GM23248 (cell line): ENCODE measurements around the gene MET. TPM values are rescaled to one million over a fixed set of nuclear protein-coding genes. Genes with fewer than 3 reads are reported as not detected.

Experiments
- DNase-seq: peaks from one replicate; pipeline ENCODE4 v3.0.0-alpha.2; 2015
- H2AFZ ChIP-seq: fragments of 200-600 bp; sonication (generic); 2 replicates; pipeline ENCODE4 v1.6.1; 2016; ENCODE audit warnings: antibody characterized with exemption
- H3F3A ChIP-seq: fragments of 200-600 bp; sonication (generic); 2 replicates; pipeline ENCODE4 v1.6.1; 2016; ENCODE audit warnings: mild to moderate bottlenecking, antibody characterized with exemption, mixed run types; ENCODE audit not compliant: insufficient read depth
- H3K27ac ChIP-seq: fragments of 200-600 bp; sonication (generic); 2 replicates; pipeline ENCODE4 v1.5.1; 2016; ENCODE audit warnings: mild to moderate bottlenecking
- H3K27me3 ChIP-seq: fragments of 200-600 bp; sonication (generic); replicated peaks from 2 replicates; pipeline ENCODE4 v1.6.1; 2016; ENCODE audit warnings: mild to moderate bottlenecking; ENCODE audit not compliant: insufficient read depth
- H3K36me3 ChIP-seq: fragments of 200-600 bp; sonication (generic); 2 replicates; pipeline ENCODE4 v1.6.1; 2016; ENCODE audit warnings: low read depth, mild to moderate bottlenecking
- H3K4me1 ChIP-seq: fragments of 200-600 bp; sonication (generic); 2 replicates; pipeline ENCODE4 v1.6.1; 2016; ENCODE audit warnings: mild to moderate bottlenecking; ENCODE audit not compliant: insufficient read depth
- H3K4me2 ChIP-seq: fragments of 200-600 bp; sonication (generic); one replicate; pipeline ENCODE4 v1.6.1; 2016; ENCODE audit warnings: mild to moderate bottlenecking; ENCODE audit not compliant: unreplicated experiment
- H3K4me3 ChIP-seq: fragments of 200-600 bp; sonication (generic); 2 replicates; pipeline ENCODE4 v1.5.1; 2016; ENCODE audit warnings: mild to moderate bottlenecking
- H3K79me2 ChIP-seq: fragments of 200-600 bp; sonication (generic); 2 replicates; pipeline ENCODE4 v1.6.1; 2016; ENCODE audit warnings: mild to moderate bottlenecking; ENCODE audit not compliant: insufficient read depth
- H3K9ac ChIP-seq: fragments of 200-600 bp; sonication (generic); 2 replicates; pipeline ENCODE4 v1.6.1; 2016; ENCODE audit warnings: mild to moderate bottlenecking
- H3K9me2 ChIP-seq: fragments of 200-600 bp; sonication (generic); 2 replicates; pipeline ENCODE4 v1.6.1; 2016; ENCODE audit warnings: mixed run types, mild to moderate bottlenecking, moderate library complexity; ENCODE audit not compliant: insufficient read depth
- H3K9me3 ChIP-seq: fragments of 200-600 bp; sonication (generic); one replicate; pipeline ENCODE4 v1.6.1; 2017; ENCODE audit warnings: low read depth
- H4K20me1 ChIP-seq: fragments of 200-600 bp; sonication (generic); 2 replicates; pipeline ENCODE4 v1.6.0; 2016; ENCODE audit not compliant: insufficient read depth
- EZH2 ChIP-seq: fragments of 200-600 bp; sonication (generic); IDR thresholded peaks from 2 replicates; pipeline ENCODE4 v1.6.1; 2018; ENCODE audit warnings: antibody characterized with exemption, mild to moderate bottlenecking; ENCODE audit not compliant: insufficient read depth, poor library complexity, severe bottlenecking
- EZH2phosphoT487 ChIP-seq: fragments of 200-600 bp; sonication (generic); IDR thresholded peaks from 2 replicates; pipeline ENCODE4 v1.6.1; 2018; ENCODE audit warnings: antibody characterized with exemption, moderate library complexity, mild to moderate bottlenecking, low read depth; ENCODE audit not compliant: insufficient read depth
- WGBS, 2 experiments: methylation state at CpG; one replicate each; pipeline ENCODE4 v1.1.6; 2015 to 2017; ENCODE audit warnings: low lambda C conversion rate in 2 of 2, low coverage in 1 of 2; ENCODE audit errors: missing lambda C conversion rate in 2 of 2; 5-methylcytosine and 5-hydroxymethylcytosine counted together
- in situ Hi-C: fragments of 300-500 bp; cut with MboI; formaldehyde crosslinking; loops from 2 replicates; pipeline ENCODE4 v1.15.0; 2020
- polyA plus RNA-seq: library from polyadenylated mRNA; unstranded; fragments of >200 nt; fragmentation: Nextera tagmentation; extraction: Ambion mirVana; gene quantifications from 2 replicates; pipeline ENCODE4 v1.2.1, GENCODE V29; 2016
- total RNA-seq: library from RNA; depleted of rRNA; stranded (reverse); fragments of >200 nt; shearing (Covaris generic); gene quantifications from 2 replicates; pipeline ENCODE4 v1.2.3, GENCODE V29; 2014

The MET gene
- total and polyA plus RNA-seq, 2 experiments from 2014 or later, result 25.3 to 62.3 TPM

DNA sequence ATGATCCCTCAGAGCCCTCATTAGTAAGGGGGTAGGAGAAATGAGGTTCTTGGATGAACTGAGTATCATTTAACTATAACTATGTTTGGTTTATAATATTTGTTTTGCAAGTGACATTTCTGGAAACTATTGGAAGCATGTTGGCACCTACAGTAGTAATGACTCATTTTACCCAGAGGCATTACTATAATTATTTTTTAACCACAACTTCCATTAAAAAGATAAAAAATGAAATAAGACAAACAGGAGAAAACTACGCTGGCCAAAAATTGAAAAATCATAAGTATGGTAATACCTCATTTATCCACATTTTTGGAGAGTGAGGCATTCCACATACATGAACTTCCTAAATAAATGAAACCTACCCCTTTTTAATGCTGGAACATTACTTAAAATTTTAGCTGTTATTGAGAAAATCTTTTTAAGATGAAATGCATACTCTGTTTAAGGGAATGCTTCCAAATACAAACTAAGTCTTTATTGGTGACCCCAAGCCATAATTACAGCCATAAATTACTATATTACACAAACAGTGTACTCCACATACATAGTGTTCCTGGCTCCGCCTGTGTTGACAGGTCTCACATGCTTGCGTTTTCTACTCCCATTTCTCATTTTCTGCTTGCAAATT lies 105.8 kb downstream of the MET start:
- Histone ChIP-seq H2AFZ (no peak overlapping the region), H3K9ac (peak overlapping the region; percentile 31), H3K36me3 (peaks cover 5% of the 10 kb centered on the region), H3K4me2 (peak overlapping the region; percentile 57), H3K4me1 (peaks cover 63% of the 10 kb centered on the region), H3K79me2 (no peaks in the 10 kb centered on the region), H4K20me1 (no peaks in the 10 kb centered on the region), H3K9me3 (no peaks in the 10 kb centered on the region), H3K27me3 (no peaks in the 10 kb centered on the region), H3K27ac (peak overlapping the region; percentile 82), H3F3A (peaks cover 52% of the 10 kb centered on the region), H3K4me3 (no peak overlapping the region), H3K9me2 (no peaks in the 10 kb centered on the region)
- in situ Hi-C loops, result no loop called here
- peak; percentile 75 for DNase-seq
- TF ChIP-seq EZH2 (no peak), EZH2phosphoT487 (0 out of 2 replicates have a peak, but pooled peaks have one; percentile 74)
- 18 to 19% methylated on average over 3 of the region's 3 CpGs for WGBS, 2 experiments

DNA sequence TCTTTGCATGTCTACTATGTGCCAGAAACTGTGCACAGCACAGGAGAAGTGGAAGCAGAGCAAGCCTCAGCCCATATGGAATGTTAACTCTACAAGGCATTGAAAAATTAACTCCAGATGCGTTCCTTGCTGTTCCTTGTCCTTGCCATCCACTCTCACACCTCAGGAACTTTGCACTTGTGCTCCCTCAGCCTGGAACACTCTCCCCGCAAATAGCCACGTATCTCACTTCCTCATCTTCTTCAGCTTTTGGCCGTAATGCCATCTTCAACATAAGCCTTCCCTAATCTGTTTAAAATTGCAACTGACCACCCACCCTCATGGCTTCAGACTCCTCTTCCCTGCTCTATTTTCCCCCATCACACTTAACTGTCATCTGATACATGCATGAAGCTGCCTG lies 107.2 kb downstream of the MET start:
- TF ChIP-seq EZH2 (no peak), EZH2phosphoT487 (no peak)
- H3K36me3 ChIP-seq, result peaks cover 10% of the 10 kb centered on the region; the same call in 1 of the 2 replicates
- no peak overlapping the region for H3K4me3 ChIP-seq

DNA sequence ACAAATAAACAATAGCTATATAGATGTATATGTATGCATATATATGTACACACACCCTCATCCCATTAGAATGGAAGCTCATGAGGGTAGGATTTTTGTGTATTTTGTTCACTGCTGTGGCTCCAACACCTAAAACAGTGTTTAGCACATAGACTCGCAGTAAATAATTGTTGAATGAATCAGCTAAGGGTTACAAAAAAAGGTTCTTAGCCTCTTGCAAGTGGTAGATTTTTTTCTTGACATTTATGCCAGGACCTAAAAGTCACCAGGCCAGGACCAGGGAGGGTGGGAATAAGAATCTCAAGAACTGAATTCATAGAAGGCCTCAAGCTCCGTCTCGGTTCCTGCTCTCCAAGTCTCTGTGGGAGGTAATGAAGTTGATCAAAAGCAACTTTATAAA lies 107.9 kb downstream of the MET start:
- Histone ChIP-seq H3K4me3 (no peak overlapping the region), H3K27me3 (no peaks in the 10 kb centered on the region), H3K27ac (no peak overlapping the region), H3K9me2 (no peaks in the 10 kb centered on the region), H3F3A (peaks cover 39% of the 10 kb centered on the region), H3K4me2 (no peak overlapping the region), H3K79me2 (no peaks in the 10 kb centered on the region), H3K36me3 (peaks cover 11% of the 10 kb centered on the region; the same call in 1 of the 2 replicates), H2AFZ (no peak overlapping the region), H4K20me1 (no peaks in the 10 kb centered on the region), H3K4me1 (peaks cover 62% of the 10 kb centered on the region), H3K9ac (no peak overlapping the region), H3K9me3 (no peaks in the 10 kb centered on the region)
- WGBS, 2 experiments, result 94 to 95% methylated on average over 3 of the region's 3 CpGs
- TF ChIP-seq EZH2phosphoT487 (no peak), EZH2 (no peak)
- in situ Hi-C loops, result no loop called here
- DNase-seq, result no peak

More for the DNA sequence above, 107.2 kb downstream of the MET start:
- H3K4me2 ChIP-seq, result no peak overlapping the region
- no peak overlapping the region for H2AFZ ChIP-seq
- H3F3A ChIP-seq, result peaks cover 39% of the 10 kb centered on the region
- H3K4me1 ChIP-seq, result peaks cover 62% of the 10 kb centered on the region
- 97 to 99% methylated on average over 4 of the region's 4 CpGs for WGBS, 2 experiments
- no peak overlapping the region for H3K9ac ChIP-seq
- H3K79me2 ChIP-seq, result no peaks in the 10 kb centered on the region
- H3K9me2 ChIP-seq, result no peaks in the 10 kb centered on the region
- H4K20me1 ChIP-seq, result no peaks in the 10 kb centered on the region
- H3K27ac ChIP-seq, result no peak overlapping the region
- in situ Hi-C loops, result no loop called here
- H3K9me3 ChIP-seq, result no peaks in the 10 kb centered on the region
- no peaks in the 10 kb centered on the region for H3K27me3 ChIP-seq
- DNase-seq, result no peak

DNA sequence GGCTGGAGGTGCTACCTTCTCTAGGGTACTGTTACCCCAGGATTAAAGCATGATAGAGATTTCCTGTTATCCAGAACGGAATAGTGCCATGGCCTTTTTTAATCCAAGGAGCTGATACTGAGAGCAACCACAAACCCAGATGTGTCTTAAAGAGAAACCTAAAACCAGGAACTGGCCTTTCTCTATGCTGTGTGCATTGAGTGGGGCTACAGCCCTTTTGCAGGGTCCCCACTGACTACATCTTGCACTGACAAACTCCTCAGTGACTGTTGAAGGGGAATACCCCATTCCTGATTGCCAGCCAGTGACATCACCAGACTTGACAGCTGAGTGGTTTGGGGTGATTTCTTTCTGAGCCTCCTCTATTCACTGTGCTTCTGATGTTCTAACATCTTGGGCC lies 108.5 kb downstream of the MET start:
- no peak for TF ChIP-seq EZH2phosphoT487
- TF ChIP-seq EZH2, result no peak
- no peak for DNase-seq
- H3K9ac ChIP-seq, result no peak overlapping the region
- H3K27me3 ChIP-seq, result no peaks in the 10 kb centered on the region
- H3K9me2 ChIP-seq, result no peaks in the 10 kb centered on the region
- H3K79me2 ChIP-seq, result no peaks in the 10 kb centered on the region
- H4K20me1 ChIP-seq, result no peaks in the 10 kb centered on the region
- H3K4me1 ChIP-seq, result peaks cover 62% of the 10 kb centered on the region
- no peak overlapping the region for H3K4me2 ChIP-seq
- WGBS, 2 experiments, result 100% methylated on average over 1 of the region's 1 CpG
- H2AFZ ChIP-seq, result no peak overlapping the region
- no peak overlapping the region for H3K27ac ChIP-seq
- no peaks in the 10 kb centered on the region for H3K9me3 ChIP-seq
- peaks cover 11% of the 10 kb centered on the region; the same call in 1 of the 2 replicates for H3K36me3 ChIP-seq
- no peak overlapping the region for H3K4me3 ChIP-seq
- H3F3A ChIP-seq, result peaks cover 38% of the 10 kb centered on the region
- in situ Hi-C loops, result no loop called here
